ENCODE measurements around the gene PRR5L.
A peak's percentile ranks its signal among the peaks of the same experiment; 100 is the strongest.
"Not testable (repeated sequence)": the region's sequence is repeated elsewhere in the genome, so short reads cannot be mapped to it uniquely, and the experiment has no call there.

Gene PRR5L

DNA sequence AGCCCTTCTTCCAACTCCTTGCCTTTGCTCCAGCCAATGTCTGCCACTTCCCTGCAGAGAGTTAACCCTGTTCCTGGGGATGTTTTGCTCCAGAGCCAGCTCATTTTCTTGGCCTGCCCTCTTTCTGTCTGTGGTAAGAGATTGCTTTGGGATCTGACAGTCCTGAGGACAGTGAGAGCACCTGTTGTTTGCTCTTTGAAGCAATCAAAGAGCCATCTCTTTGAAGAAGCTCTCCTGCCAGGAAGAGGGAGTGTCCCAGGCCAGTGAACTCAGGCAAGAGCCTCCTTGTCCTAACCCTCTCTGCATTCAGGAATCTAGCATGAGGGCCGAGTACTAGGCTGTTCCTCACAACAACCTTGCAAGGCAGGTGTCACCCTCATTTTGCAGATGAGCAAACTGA, 171.8 kb downstream of the PRR5L start:
- DNase-seq = no peak

DNA sequence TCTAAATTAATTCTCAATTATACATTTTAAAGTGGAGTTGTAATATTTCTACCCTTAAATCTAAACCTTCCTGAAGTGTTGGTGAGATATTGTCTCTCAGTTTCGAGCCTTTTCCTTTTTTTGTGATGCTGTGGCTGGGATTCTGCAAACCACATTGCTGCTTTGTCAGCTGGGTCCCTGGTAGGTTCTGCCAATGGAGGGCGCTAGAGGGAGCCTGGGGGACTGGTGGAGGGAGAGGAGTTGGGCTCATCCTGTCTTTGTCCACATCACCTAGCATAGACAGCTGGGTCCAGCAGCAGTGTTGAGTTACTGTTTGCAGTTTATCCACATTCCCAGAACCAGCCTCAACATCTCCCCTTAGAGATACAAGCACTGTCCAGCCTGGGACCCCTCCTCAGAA, 173.0 kb downstream of the PRR5L start:
- DNase-seq = no peak

- DNase-seq = no peak
These were observed 174.1 kb downstream of the PRR5L start for GRCh38 chr11:36469881-36470802.

GRCh38 chr11:36471577-36471976, 175.5 kb downstream of the PRR5L start:
- DNase-seq = no peak

GRCh38 chr11:36475192-36475591, 179.1 kb downstream of the PRR5L start:
- no peak for DNase-seq

- DNase-seq = peak; percentile 21
These were observed 182.7 kb downstream of the PRR5L start for GRCh38 chr11:36478700-36479329.

DNA sequence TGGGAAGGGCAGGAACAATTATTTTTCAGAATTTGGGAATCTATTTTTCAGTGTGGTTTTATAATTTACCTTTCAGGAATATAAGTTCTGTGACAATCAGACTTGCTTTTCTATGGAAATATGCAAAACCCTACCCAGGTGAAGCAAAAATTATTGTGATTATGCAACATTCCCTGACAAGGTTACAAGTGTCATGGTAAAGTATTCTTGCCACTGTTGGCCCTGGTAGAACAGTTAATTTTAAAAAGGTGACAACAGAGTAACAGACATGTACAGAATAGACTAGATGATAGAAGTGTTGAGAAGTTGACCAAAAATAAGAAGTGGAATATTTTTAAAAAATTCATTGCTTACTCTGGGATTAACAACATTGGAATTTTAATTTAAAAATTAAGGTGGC, 184.7 kb downstream of the PRR5L start:
- DNase-seq = no peak

- not testable (repeated sequence) for DNase-seq
These were observed 187.0 kb downstream of the PRR5L start for GRCh38 chr11:36483042-36483441.

- no peak for DNase-seq
These were observed 189.4 kb downstream of the PRR5L start for GRCh38 chr11:36485298-36486002.

DNA sequence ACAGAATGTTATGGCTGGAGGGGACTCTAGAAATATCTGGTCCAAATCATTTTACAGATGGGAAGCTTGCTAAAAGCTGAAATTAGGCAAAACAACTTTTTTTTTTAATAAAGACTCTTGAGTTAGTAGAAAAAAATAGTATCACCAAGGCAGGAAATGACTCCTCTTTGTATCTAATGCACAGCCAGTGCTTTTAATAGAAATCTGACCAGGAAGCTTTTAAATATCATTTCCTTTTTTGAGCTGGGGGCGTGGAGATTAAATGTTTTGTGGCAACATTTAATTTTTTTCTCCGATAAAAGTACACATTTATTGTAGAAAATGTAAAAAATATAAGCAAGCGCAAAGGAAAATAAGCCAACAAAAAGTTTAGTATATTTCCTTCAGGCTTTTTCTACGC, 191.5 kb downstream of the PRR5L start:
- DNase-seq = no peak

DNA sequence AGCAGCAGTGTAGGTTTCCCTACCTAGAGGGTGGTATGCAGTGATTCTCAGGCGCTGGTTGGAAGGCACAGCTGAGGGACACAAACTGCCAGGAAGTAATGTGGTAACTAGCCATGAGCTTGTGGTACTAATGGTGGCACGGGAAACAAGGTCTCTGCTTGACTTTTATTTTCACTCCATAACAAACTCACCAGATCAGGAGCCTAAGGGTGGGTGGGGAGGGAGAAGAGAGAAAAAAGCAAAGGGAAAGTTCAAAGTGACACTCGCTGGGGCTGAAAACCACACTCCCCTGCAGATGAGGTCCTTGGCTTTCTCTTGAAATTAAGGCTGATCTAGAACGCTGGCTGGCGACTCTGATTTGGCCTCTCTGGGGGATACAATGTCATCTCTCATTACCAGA, 192.0 kb downstream of the PRR5L start:
- DNase-seq = no peak

- no peak for DNase-seq
These were observed 194.1 kb downstream of the PRR5L start for GRCh38 chr11:36490026-36490806.

GRCh38 chr11:36492724-36493304, 196.7 kb downstream of the PRR5L start:
- peak; percentile 45 for DNase-seq

- no peak for DNase-seq
These were observed 197.2 kb downstream of the PRR5L start for GRCh38 chr11:36493332-36493731.

DNA sequence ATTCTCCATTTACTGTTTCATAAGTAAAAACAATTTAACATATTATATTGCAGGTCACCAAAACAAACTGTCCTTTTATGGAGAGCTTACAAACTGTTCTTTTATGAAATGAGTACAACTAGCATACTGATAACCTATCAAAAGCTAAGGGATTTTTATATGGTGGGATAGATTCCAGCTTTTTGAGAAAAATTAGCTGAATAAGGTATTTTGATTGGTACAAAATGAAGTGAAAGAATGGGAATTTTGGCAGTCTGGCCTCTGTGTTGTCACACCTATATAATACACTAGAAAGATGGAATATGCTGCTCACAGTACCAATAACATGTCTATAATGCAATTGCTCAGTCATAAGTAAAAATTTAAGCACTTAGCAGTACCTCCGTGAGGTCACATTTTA, 202.6 kb downstream of the PRR5L start:
- DNase-seq = no peak

GRCh38 chr11:36499315-36499714, 203.2 kb downstream of the PRR5L start:
- no peak for DNase-seq

- DNase-seq = no peak
These were observed 204.2 kb downstream of the PRR5L start for GRCh38 chr11:36500315-36500721.

GRCh38 chr11:36501236-36501635, 205.1 kb downstream of the PRR5L start:
- DNase-seq = no peak

- no peak for DNase-seq
These were observed 211.9 kb downstream of the PRR5L start for GRCh38 chr11:36507824-36508489.

DNA sequence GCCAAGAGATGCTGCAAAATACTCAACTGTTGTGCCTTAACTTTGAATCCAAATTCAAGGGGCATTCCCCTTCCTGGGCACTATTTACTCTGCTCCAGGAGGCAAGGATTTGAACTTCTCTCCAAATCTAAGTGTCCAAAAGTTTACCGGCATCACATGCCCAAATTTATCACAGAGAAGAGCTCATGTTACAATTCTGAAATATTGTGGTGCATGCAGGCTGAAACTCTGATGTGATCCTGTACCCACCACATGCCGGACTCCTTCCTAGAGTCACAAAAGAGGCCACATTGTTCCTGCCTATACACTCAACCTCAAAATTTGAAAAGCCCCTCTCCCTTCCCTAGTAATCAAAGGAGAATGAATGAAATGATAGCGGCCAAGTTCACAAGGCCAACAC, 212.7 kb downstream of the PRR5L start:
- DNase-seq = no peak

DNA sequence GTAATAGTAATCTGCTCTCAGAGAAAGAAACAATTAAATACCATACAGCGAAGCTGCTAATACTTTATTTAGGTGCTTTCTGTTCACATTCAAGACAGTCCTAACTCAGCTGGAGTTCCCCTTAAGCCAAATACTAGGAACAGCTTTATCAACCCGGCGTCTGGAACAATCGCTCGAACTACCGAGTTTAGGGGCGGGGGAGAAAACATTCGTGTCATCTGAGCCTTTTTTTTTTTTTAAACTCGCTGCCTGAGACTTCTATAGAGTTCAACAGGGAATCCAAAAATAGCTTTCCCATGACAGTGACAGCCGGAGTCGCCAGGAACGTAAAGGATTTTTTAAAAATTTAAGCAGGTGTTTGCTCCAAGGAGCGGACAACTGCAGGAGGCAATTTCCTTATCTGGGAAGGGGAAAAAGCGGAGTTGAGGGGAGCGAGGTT, 213.1 kb downstream of the PRR5L start:
- DNase-seq = peak; percentile 12
